Renal cortical epithelial cell (primary cell): Measurements from ENCODE around the gene OGFOD2. TPM values are rescaled to one million over a fixed set of nuclear protein-coding genes. Genes with fewer than 3 reads are reported as not detected.

ENCODE experiments used
- DNase-seq: peaks from one replicate; pipeline ENCODE4 v3.0.0-alpha.2; 2011; ENCODE audit warnings: low read depth
- total RNA-seq: library from RNA; depleted of rRNA; stranded (reverse); fragments of >200 nt; gene quantifications from 2 replicates; pipeline ENCODE4 v1.2.3, GENCODE V29; 2014

Gene OGFOD2
- total RNA-seq, 1 donor from 2014 or later, result 9.9 TPM

DNA sequence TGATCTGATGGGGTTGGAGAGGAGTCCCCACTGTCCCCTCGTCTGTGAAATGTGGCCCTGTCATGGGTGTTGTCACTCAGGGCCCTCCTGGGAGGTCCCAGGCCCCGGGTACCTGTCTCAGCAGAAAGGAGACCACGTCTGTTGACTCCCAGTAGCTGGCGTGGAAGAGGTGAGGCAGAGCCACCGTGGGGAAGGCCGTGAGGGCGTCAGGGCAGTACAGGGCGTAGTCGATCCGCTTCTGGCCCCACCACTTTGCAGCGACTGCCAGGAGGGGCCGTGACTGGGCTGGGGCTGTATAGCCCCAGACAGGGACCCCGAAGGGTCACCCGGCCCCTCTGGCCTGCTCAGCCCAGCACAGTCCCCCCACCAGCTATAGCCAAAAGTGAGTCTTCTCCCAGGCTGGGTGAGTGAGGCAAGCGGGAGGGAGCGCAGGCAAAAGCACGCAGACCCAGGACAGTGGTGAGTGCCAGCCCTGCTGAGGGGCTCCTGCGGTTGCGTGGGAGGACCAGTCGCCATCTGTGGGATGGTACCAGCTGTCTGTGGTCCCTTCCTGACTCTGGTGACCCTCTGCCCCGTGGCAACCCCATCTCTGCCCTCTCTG, 13.7 kb downstream of the OGFOD2 start:
- no peak for DNase-seq

DNA sequence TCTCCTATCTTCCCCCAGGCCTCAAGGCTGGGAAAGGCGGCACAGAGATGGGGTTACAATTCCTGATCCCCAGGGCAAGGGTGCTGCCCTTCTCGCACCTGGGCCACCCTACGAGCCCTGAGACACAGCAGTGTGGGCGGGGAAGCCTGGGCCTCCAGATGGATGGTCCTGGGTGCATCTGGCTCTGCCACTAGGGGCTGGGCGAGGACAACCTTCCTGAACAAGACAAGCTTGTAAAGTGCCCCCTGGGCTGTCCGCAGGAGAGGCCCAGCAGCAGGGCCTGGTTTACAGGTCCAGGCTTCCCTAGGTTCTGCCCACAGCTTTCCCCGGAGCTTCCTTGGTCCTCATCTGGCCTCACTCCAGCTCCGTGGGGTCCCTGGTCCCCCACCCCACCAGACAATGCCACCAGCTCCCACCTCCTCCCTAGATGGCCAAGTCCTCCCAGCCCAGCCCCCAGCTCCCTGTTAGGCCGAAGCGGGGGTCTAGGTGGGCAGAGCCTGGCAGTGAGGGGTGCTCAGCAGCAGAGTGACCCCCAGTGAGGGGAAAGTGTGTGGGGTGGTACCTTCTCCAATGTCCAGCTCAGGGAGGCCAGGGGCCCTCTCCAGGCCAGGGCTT, 14.3 kb downstream of the OGFOD2 start:
- DNase-seq, result no peak

DNA sequence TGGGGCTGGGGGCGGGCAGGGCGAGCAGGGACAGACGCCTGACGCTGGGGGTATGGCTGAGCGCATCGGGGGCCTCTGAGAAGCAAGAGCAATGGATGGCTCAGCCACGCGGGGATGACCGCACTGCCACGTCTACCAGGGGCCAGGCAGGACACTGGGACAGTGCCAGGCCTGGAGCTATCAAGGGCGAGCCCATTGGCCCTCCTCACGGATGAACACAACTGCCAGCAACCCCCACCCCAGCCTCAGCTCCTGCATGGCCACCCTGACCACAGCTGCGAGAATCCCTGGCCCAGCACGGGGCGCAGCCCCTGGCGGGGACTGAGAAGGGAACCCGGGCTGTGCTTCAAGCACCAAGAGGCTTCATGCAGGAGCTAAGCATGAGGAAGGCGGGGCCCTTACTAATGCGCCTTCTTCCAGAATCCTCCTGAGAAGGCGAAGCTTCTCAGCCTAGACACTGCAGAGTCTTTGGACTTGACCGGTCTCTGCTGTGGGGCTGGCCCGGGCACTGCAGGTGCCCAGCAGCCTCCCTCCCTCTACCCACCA, 14.9 kb downstream of the OGFOD2 start:
- DNase-seq, result no peak

DNA sequence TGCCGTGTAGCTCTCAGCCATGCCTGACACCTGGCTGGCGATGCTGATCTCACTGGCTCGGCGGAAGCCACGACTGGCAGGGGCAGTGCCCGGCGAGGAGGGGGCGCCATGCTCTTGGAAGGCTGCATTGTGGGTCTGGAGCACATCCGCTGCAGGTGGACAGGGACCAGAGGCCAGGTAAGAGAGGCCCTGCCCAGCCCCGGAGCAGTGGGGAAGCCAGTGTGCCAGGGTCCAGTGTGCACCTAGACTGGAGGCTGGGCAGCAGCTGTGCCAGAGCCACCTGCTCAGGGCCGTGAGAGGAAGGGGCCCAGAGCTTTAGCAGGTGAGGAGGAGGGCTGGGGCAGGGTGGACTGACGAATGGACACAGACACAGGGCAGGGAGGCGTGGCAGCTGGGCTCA, 15.5 kb downstream of the OGFOD2 start:
- no peak for DNase-seq

DNA sequence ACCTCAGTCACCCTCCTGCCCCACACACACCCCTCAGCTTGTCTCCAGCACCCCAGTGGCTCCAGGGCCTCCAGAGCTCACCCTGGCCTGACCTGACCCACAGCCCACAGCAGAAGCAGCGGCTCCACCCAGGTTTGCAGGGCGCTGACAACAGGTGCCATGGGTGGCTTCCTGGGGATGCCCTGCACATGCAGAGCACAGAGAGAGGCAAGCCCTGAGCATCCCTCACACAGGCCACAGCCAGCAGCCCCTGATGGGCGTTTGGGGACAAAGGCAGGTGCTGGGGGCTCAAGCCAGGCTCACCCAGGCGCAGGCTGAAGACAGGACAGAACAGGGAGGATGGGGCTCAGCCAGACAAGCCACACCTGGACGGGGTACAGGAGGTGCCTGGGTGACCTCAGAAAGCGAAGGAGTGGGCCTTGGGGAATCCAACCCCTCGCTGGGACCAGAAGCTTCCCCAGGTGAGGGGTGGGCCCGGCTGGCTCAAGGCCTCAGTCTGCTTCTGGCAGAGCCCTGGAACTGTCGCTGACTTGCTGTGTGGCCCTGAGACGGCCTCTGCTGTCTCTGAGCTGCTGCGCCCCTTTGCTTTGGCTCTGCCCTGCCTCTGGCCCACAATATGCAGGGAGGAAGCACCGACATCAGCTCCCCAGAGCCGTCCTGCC, 16.0 kb downstream of the OGFOD2 start:
- DNase-seq, result no peak

DNA sequence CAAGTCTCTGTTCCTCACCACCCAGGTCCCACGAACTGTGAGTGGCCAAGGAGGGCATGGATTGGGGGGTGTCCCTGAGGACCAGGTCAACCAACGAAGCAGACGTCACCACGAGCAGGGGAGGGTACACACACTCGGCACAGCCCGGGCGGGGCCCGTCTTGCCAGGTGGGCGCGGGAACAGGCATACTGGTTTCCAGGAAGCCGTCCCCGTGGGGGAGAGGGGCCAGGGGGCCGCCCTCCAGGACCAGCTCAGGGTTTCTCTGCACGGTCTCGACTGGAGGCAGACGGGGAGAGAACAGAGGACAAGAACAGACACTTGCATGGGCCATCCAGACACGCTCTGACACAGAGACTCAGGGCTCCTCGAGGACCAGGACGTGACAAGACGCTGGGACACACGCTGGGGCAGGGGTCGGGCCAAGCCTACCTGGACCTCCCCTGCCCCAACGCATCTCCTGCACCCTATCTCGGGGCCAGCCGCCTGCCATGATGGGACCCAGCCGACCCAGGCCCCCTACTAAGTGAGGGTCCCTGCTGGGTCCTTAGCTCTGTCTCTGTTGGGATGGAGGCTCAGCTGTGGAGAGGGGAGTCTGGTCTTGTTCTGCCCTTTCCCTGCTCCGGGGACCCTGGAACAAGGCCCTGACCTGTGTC, 16.7 kb downstream of the OGFOD2 start:
- no peak for DNase-seq

DNA sequence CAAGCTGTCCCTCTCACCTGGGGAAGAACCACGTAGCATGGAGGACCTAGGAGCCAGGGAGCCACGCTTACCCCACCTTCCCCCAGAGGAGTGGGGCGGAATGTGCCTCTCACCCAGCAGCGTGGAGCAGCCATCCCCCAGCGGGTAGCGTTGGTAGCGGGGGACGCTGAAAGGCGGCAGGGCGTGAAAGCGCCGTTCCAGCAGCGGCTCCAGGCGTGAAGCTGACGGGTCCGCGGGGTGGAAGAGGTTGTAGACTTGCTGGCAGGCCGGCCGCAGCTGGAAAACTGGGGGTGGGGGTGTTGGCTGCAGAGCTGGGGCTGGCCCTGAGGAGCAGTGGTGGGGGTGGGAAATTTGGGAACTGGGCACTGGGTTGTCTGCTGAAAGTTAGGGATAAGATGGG, 17.3 kb downstream of the OGFOD2 start:
- no peak for DNase-seq

DNA sequence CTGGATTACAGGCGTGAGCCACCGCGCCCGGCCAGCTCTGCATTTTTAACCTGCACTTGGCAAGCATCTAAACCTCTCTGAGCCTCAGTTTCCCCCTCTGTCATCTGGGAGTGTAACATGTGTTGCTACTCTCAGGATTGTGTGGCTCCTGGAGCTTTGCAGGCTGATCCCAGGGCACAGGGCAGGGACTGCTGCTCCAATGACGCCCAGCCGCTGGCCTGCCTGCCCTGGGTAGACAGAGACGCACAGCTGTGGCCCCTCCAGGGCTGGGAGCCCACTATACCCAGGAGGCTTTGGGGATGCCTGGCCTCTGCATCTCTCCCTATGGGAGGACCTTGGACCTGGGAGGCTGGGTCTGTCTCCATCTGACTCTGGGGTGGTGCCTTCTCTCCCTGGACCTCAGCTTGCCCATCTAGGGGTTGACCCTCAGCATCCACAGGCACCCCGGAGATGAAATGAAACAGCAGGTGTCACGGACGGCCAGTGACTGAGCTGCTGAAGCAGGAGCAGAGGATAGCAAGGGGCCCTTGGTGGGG, 19.2 kb downstream of the OGFOD2 start:
- no peak for DNase-seq

DNA sequence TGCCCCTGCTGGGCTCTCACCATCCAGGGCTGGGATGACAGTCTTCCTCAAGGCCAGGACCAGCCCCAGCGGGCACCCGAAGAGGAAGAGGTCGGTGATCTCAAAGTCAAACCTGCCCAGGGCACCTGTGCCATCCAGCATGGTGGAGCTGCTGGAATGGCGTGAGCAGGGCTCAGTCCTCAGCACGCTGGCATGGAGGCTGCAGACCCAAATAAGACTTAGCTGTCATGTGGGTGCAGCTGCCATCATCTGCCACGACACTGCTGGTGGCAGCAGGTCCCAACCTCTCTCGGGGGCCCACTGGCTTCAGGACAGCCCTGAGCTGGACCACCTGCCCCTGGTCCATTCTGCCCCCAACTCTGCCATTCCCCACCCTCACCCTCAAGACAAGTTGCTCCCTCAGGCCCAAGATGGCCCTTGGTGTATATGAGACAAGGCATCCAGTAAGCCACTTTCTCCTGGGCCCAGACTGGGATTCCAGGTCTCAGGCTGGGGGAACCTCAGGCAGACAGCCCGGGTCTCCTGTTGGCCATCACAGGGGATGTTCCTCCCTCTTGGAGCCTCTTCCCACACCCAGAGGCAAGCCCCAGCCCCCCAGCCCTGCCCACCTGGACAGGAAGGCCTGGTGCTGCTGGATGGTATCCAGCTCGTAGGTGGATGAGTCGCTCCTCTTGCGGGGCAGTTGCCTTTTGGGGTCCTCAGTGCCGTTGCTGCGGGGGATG, 19.9 kb downstream of the OGFOD2 start:
- DNase-seq, result no peak

DNA sequence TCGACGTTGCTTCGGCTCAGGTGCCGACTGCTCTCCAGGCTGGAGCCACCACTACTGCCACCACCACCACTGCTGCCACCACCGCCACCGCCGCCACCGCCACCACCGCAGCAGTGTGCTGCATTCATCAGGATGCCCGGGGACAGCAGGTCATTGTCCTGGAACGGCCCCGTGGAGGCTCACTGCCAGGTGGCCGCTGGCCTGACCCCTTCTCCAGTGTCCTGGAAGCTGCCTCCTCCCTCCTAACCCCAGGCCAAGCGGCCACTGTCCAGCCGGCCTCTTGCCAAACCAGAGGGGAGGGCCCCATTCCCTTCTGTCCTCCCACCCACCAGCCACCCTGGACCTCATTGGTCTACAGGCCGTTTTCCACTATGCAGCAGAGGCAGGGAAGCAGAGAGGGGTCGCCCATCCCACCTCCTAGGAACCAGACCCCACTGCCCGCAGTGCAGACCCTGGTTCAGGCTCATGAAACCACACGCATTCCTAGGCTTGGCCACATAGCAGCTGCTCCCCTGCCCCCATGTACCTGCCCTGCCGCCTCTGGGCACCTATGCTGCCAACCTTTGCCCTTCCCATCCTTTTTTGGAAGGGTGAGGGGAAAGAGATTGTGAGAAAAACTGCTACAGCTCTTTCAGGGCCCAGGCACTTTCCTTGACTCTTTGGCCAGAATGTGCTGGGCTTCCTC, 20.6 kb downstream of the OGFOD2 start:
- no peak for DNase-seq

DNA sequence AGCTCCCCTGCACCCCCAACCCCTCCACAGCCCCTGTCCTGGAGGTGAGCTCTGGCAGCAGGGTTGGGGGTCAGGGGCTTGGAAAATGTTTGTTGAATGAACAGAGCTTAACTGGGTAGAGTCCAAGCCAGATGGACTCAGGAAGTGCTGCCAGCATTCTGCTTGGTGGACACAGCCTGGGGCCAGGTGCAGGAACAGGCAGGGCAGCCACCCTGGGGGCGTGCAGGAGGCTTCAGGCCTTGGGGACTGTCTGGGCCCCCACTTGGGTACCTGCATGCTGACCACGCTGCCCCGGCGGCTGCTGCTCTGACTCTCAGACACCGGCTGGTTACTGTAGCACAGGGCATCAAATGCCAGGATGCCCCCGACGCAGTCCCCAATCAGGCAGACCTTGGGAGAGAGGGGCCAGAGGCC, 21.2 kb downstream of the OGFOD2 start:
- DNase-seq, result no peak

DNA sequence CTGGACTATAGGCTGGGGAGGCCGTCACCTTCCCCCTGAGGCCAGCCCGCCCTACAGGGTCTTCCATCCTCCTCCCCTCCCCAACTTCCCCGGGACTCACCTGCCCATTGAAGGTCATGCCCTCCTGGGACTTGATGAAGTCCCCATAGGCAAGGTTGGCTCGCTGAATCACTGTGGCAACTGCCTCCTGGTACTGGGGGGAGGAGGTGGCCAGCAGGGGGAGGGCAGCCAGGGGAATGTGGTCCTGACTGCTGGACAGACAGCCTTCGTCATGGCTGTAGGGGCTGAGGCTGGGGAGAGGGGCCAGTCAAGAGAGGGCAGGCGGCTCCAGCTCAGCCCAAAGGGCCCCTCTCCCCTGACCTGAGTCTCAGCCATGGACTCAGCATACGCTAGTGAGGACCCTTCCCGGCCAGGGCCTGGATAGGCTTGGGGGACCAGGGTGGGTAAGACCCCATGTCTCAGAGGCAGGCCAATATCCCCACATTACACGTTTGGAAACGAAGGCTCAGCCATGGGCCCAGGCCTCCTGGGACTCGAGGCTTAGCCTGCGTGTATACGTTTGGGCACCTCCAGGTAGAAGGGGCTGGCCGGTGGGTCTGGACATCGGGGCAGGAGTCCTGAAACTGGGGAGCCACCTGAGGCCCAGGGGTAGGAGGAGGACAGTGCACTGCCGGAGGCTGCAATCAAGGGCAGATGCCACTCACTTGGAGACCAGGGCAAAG, 21.7 kb downstream of the OGFOD2 start:
- DNase-seq, result no peak

DNA sequence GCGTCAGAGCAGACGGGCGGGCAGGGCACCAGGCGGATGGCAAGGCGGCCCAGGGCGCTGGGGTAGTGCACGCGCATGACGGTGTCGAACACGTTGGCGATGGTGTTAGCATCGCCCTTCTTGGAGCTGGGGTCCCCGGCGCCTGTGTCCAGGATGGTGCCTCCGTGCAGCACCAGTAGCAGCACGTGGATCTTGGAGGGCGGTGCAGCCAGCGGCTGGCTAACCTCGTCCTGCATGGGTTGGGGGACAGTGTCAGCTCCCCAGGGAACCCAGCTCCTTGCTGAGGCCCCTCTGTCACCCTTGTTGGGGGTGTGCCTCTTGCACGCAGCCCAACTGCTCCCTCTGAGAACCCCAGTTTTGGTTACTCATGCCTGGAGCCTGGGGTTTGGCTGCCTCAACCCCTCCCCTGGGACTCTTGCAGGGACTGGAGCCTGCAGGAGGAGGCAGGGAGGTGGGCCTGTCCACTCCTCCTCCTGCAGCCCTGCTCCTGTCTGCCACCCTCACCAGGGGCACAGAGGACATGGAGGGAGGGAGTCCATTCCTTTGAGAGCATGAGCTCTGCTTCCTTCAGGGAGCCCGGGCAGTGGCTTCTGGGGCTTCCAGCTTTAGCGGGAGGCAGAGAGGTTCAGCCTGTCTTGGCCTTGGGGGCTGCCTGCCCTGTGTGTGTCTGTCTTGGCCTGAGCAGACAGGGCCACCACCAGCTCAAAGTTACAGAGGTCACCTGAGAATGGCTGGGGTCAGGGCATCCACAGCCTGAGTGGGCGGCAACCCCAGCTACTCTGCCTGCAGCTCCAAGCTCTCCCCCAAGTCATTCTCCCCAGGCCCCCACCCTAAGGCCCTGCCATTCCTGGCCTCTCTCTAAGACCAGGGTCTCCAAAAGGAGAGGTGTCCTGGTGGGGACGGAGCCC, 22.6 kb downstream of the OGFOD2 start:
- DNase-seq, result no peak

DNA sequence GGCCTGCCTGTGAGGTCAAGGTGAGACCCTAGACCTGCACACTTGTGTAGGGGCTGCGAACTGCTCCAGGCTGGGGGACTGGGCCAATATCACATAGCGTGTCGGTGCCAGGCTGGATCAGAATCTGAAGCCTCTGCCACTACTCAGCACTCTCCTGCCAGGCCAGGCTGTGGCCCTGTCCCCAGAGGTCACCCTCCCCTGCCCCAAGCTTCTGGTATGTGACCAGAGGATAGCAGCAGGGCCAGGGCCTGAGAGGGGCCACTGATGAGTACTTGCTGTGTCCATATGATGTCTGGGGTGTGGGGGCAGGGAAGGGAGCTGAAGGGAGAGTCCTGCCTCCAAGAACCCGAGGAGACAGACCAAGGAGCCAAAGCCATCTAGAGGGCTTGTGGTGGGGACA, 23.3 kb downstream of the OGFOD2 start:
- DNase-seq, result no peak

DNA sequence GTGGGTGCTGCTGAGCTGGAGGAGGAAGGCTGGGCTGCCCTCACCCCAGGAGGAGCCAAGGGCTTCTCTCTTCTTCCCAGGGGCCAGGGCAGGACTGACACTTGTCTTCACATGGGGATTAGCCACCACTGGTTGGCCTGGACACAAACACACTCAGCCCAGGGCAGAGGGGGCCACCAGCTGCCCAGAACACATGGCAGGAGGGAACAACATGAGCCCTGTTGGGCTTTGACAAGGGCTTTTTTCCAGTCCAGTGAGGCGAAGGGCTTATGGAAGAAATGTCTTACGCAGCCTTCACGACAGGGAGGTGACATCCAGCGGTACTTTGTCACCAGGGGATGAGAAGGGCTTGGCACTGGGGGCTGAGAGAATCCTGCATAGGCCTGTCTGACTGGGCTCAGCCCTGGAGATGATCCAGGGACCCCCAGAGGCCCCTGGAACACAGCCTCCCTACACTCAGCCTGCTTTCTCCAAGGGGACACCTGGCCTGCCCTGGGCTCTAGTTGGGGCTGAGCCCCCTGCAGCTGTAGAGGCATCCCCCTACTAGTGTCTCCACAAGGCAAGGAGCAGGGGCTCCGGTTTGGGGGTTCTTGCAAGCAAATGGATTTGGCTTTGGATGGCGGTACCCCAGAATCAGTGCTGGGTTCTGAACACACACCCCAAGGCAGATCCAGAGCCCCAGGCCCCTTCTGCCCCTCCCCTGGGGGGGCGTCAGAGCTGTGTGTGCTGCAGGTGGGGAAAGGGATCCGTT, 24.3 kb downstream of the OGFOD2 start:
- no peak for DNase-seq

DNA sequence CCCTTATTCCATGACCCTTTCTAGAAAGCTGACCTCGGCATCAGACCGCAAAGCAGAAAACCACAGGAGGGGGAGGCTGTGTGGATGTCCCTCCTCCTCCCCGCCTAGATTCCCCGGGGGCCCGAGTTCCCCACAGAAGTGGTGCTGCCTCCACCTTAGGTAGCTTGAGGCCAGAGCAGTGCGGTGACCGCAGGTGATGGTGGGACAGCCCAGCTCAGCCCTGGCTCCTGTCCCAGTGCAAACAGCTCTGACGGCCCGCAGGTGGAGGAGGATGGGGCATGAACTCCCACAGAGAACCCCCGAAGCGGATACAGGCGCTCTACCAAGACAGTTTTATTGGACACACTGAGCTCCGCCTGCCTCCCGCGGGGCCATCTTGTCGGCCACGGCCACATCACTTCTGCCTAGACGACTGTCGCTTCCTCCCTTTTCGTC, 25.0 kb downstream of the OGFOD2 start:
- no peak for DNase-seq

DNA sequence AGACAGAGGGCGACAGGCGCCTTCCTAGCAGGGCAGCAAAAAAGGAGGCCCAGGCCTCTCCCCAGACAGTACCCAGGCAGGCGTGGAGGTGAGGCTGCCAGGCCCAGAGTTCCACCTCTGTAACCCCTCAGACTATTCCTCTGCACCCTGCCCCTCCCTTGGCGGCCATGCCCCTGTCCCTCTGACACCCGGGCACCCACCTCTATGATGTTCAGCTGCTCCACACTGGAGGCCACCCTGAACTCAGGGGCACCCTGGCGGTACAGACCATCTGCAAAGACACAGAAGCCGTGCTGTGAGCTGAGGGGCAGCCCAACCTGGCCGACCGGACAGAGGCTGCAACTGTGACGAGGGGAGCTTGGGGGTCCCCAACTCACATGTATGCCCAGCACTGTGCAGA, 25.5 kb downstream of the OGFOD2 start:
- no peak for DNase-seq

DNA sequence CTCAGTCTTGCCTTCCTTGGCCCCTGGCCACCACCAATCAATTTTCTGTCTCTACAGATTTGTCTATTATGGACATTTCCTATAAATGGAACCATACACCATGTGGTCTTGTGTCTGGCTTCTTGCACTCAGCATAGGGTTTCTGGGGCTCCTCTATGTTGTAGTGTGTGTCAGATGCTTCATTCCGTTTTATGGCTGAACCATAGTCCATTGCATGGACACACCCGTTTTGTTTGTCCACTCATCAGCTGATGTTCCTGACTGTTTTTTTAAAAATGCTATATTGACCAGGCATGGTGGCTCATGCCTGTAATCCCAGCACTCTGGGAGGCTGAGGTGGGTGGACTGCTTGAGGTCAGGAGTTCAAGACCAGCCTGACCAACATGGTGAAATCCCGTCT, 26.4 kb downstream of the OGFOD2 start:
- DNase-seq, result no peak

DNA sequence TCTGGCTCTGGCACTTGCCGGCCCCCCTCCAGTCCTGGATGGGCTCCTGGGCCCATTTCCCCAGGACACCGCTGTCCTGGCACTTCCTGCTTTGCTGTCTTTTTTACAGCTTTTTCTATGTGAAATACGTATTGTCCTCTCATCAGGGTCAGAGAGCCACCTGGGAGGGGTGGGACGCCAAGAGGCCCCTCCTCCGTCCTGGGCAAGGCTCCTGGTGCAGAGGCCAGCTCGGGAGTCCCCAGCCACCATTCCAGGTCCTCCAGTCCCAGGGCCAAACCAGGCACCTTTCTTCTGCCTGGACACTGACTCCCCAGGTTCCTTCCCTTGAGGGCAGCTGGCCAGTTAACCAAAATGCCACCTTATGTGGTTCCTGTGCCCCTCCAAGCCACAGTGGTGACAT, 28.2 kb downstream of the OGFOD2 start:
- DNase-seq, result no peak
